Measurements from ENCODE around the gene SHBG. TPM values are rescaled to one million over a fixed set of nuclear protein-coding genes. Genes with fewer than 3 reads are reported as not detected.
"Not testable (repeated sequence)": the region's sequence is repeated elsewhere in the genome, so short reads cannot be mapped to it uniquely, and the experiment has no call there.

Gene SHBG
- total RNA-seq, 1 experiment from 2014 or later = 0.14 TPM

- H3K4me1 ChIP-seq = 0 out of 2 replicates have a peak, but pooled peaks cover 2% of the 10 kb centered on the region
- H3K4me3 ChIP-seq = no peak overlapping the region
- no peak overlapping the region for H3K27ac ChIP-seq
- peaks cover 37% of the 10 kb centered on the region for H3K36me3 ChIP-seq
- no peaks in the 10 kb centered on the region for H3K27me3 ChIP-seq
- no peaks in the 10 kb centered on the region for H3K9me3 ChIP-seq (replicated peaks)
- DNase-seq = no peak
These were observed 38.3 kb upstream of the SHBG start for GRCh38 chr17:7591596-7591995.

GRCh38 chr17:7592422-7593021, 37.4 kb upstream of the SHBG start:
- DNase-seq = no peak
- Histone ChIP-seq H3K4me1 (0 out of 2 replicates have a peak, but pooled peaks cover 2% of the 10 kb centered on the region), H3K27me3 (no peaks in the 10 kb centered on the region), H3K4me3 (no peak overlapping the region), H3K36me3 (peaks cover 37% of the 10 kb centered on the region), H3K9me3 (replicated peaks) (no peaks in the 10 kb centered on the region), H3K27ac (no peak overlapping the region)

GRCh38 chr17:7593296-7593695, 36.6 kb upstream of the SHBG start:
- Histone ChIP-seq H3K9me3 (replicated peaks) (no peaks in the 10 kb centered on the region), H3K4me1 (0 out of 2 replicates have a peak, but pooled peaks cover 2% of the 10 kb centered on the region), H3K27me3 (no peaks in the 10 kb centered on the region), H3K27ac (no peak overlapping the region), H3K36me3 (peaks cover 37% of the 10 kb centered on the region), H3K4me3 (no peak overlapping the region)
- no peak for DNase-seq

GRCh38 chr17:7597561-7597960, 32.4 kb upstream of the SHBG start:
- peaks cover 29% of the 10 kb centered on the region for H3K36me3 ChIP-seq
- not testable (repeated sequence) for H3K27ac ChIP-seq; H3K4me1 ChIP-seq; H3K27me3 ChIP-seq; DNase-seq; H3K4me3 ChIP-seq; H3K9me3 ChIP-seq (replicated peaks)

GRCh38 chr17:7606280-7606679, 23.7 kb upstream of the SHBG start:
- no peak for DNase-seq
- no peaks in the 10 kb centered on the region for H3K9me3 ChIP-seq (replicated peaks)
- peaks cover 2% of the 10 kb centered on the region; the same call in 1 of the 2 replicates for H3K36me3 ChIP-seq
- no peak overlapping the region for H3K27ac ChIP-seq
- no peaks in the 10 kb centered on the region for H3K27me3 ChIP-seq
- H3K4me1 ChIP-seq = no peaks in the 10 kb centered on the region
- no peak overlapping the region for H3K4me3 ChIP-seq

- Histone ChIP-seq H3K9me3 (replicated peaks) (no peaks in the 10 kb centered on the region), H3K36me3 (no peaks in the 10 kb centered on the region), H3K4me3 (no peak overlapping the region), H3K27ac (no peak overlapping the region), H3K4me1 (peaks cover 6% of the 10 kb centered on the region; the same call in 1 of the 2 replicates), H3K27me3 (no peaks in the 10 kb centered on the region)
- DNase-seq = no peak
These were observed 19.3 kb upstream of the SHBG start for GRCh38 chr17:7610641-7611040.

GRCh38 chr17:7611635-7612293, 18.2 kb upstream of the SHBG start:
- Histone ChIP-seq H3K4me1 (peaks cover 6% of the 10 kb centered on the region; the same call in 1 of the 2 replicates), H3K36me3 (no peaks in the 10 kb centered on the region), H3K4me3 (no peak overlapping the region), H3K9me3 (replicated peaks) (no peaks in the 10 kb centered on the region), H3K27me3 (no peaks in the 10 kb centered on the region), H3K27ac (no peak overlapping the region)
- DNase-seq = no peak

- H3K4me1 ChIP-seq = peaks cover 6% of the 10 kb centered on the region; the same call in 1 of the 2 replicates
- H3K36me3 ChIP-seq = no peaks in the 10 kb centered on the region
- H3K27ac ChIP-seq = no peak overlapping the region
- no peak overlapping the region for H3K4me3 ChIP-seq
- DNase-seq = no peak
- H3K27me3 ChIP-seq = no peaks in the 10 kb centered on the region
- no peaks in the 10 kb centered on the region for H3K9me3 ChIP-seq (replicated peaks)
These were observed 17.7 kb upstream of the SHBG start for GRCh38 chr17:7612294-7612640.

GRCh38 chr17:7613769-7614424, 16.0 kb upstream of the SHBG start:
- Histone ChIP-seq H3K27ac (peak overlapping the region; percentile 58), H3K27me3 (no peaks in the 10 kb centered on the region)
- peak in 1 of 2 experiments; percentile 7 for DNase-seq

GRCh38 chr17:7614425-7615264, 15.3 kb upstream of the SHBG start, which contains the start of gene FXR2:
FXR2 (minus strand) TSS chr17:7614897; CDS start chr17:7614532, 365 bp downstream.
- H3K4me1 ChIP-seq = peaks cover 6% of the 10 kb centered on the region; the same call in 1 of the 2 replicates
- no peaks in the 10 kb centered on the region for H3K9me3 ChIP-seq (replicated peaks)
- H3K27me3 ChIP-seq = no peaks in the 10 kb centered on the region
- H3K36me3 ChIP-seq = no peaks in the 10 kb centered on the region
- H3K27ac ChIP-seq = peak within 1 kb of the TSS; percentile 58
- DNase-seq = peak; percentile 98
- H3K4me3 ChIP-seq = peak within 1 kb of the TSS; percentile 83

More at GRCh38 chr17:7613769-7614424, 16.0 kb upstream of the SHBG start:
- H3K4me3 ChIP-seq = peak overlapping the region; percentile 83
- peaks cover 6% of the 10 kb centered on the region; the same call in 1 of the 2 replicates for H3K4me1 ChIP-seq
- H3K9me3 ChIP-seq (replicated peaks) = no peaks in the 10 kb centered on the region
- no peaks in the 10 kb centered on the region for H3K36me3 ChIP-seq

GRCh38 chr17:7615265-7615747, 14.6 kb upstream of the SHBG start:
- DNase-seq = no peak
- H3K27ac ChIP-seq = no peak overlapping the region
- H3K4me3 ChIP-seq = peak overlapping the region; percentile 41
- no peaks in the 10 kb centered on the region for H3K36me3 ChIP-seq
- no peaks in the 10 kb centered on the region for H3K27me3 ChIP-seq
- H3K9me3 ChIP-seq (replicated peaks) = no peaks in the 10 kb centered on the region
- peaks cover 6% of the 10 kb centered on the region; the same call in 1 of the 2 replicates for H3K4me1 ChIP-seq

GRCh38 chr17:7618608-7619007, 11.3 kb upstream of the SHBG start:
- Histone ChIP-seq H3K9me3 (replicated peaks) (no peaks in the 10 kb centered on the region), H3K36me3 (no peaks in the 10 kb centered on the region), H3K4me3 (no peak overlapping the region), H3K4me1 (peaks cover 3% of the 10 kb centered on the region; the same call in 1 of the 2 replicates), H3K27ac (no peak overlapping the region), H3K27me3 (no peaks in the 10 kb centered on the region)
- DNase-seq = no peak

- H3K4me3 ChIP-seq = no peak overlapping the region
- no peak overlapping the region for H3K27ac ChIP-seq
- H3K27me3 ChIP-seq = no peaks in the 10 kb centered on the region
- no peaks in the 10 kb centered on the region for H3K4me1 ChIP-seq
- H3K36me3 ChIP-seq = no peaks in the 10 kb centered on the region
- DNase-seq = no peak
- no peaks in the 10 kb centered on the region for H3K9me3 ChIP-seq (replicated peaks)
These were observed 9.1 kb upstream of the SHBG start for GRCh38 chr17:7620835-7621234.

GRCh38 chr17:7623661-7624060, 6.3 kb upstream of the SHBG start:
- Histone ChIP-seq H3K4me3 (no peak overlapping the region), H3K4me1 (no peaks in the 10 kb centered on the region), H3K27ac (no peak overlapping the region), H3K9me3 (replicated peaks) (no peaks in the 10 kb centered on the region), H3K27me3 (no peaks in the 10 kb centered on the region), H3K36me3 (no peaks in the 10 kb centered on the region)
- no peak for DNase-seq
